NCI-H1930 (cell line): ENCODE data around the gene TLX1.

ENCODE experiments used
- DNase-seq, 2 experiments: peaks; one replicate each; lab custom pipeline; 2025; lab: John Stamatoyannopoulos, UW

The TLX1 gene

GRCh38 chr10:101134299-101135127 is 3.4 kb downstream of the TLX1 start:
- DNase-seq, result no peak

- no peak for DNase-seq
Observed at GRCh38 chr10:101135141-101136006, 4.3 kb downstream of the TLX1 start.

- no peak for DNase-seq
Observed at GRCh38 chr10:101136007-101136707, 5.1 kb downstream of the TLX1 start.

GRCh38 chr10:101136708-101137121 is 5.6 kb downstream of the TLX1 start:
- no peak for DNase-seq

GRCh38 chr10:101137271-101137670 is 6.2 kb downstream of the TLX1 start:
- no peak for DNase-seq

GRCh38 chr10:101138788-101139420 is 7.8 kb downstream of the TLX1 start:
- no peak for DNase-seq

- DNase-seq, result no peak
Observed at GRCh38 chr10:101139421-101139911, 8.4 kb downstream of the TLX1 start.

- DNase-seq, result no peak
Observed at GRCh38 chr10:101140084-101140949, 9.2 kb downstream of the TLX1 start.

GRCh38 chr10:101140950-101141615 is 10.0 kb downstream of the TLX1 start:
- no peak for DNase-seq

GRCh38 chr10:101141616-101142532 is 10.8 kb downstream of the TLX1 start:
- DNase-seq, result peak; percentile 23 to 73

- no peak for DNase-seq
Observed at GRCh38 chr10:101142533-101143344, 11.6 kb downstream of the TLX1 start.

GRCh38 chr10:101143345-101143630 is 12.2 kb downstream of the TLX1 start:
- no peak for DNase-seq

- DNase-seq, result no peak
Observed at GRCh38 chr10:101144053-101144452, 13.0 kb downstream of the TLX1 start.

- DNase-seq, result no peak
Observed at GRCh38 chr10:101145145-101145544, 14.0 kb downstream of the TLX1 start.

- DNase-seq, result no peak
Observed at GRCh38 chr10:101145750-101146391, 14.8 kb downstream of the TLX1 start.

GRCh38 chr10:101146392-101147251 is 15.5 kb downstream of the TLX1 start:
- DNase-seq, result no peak

GRCh38 chr10:101151395-101151794 is 20.3 kb downstream of the TLX1 start:
- no peak for DNase-seq
